Measurements from ENCODE around the gene SFMBT2.
"Not testable (repeated sequence)": the region's sequence is repeated elsewhere in the genome, so short reads cannot be mapped to it uniquely, and the experiment has no call there.

Gene SFMBT2

DNA sequence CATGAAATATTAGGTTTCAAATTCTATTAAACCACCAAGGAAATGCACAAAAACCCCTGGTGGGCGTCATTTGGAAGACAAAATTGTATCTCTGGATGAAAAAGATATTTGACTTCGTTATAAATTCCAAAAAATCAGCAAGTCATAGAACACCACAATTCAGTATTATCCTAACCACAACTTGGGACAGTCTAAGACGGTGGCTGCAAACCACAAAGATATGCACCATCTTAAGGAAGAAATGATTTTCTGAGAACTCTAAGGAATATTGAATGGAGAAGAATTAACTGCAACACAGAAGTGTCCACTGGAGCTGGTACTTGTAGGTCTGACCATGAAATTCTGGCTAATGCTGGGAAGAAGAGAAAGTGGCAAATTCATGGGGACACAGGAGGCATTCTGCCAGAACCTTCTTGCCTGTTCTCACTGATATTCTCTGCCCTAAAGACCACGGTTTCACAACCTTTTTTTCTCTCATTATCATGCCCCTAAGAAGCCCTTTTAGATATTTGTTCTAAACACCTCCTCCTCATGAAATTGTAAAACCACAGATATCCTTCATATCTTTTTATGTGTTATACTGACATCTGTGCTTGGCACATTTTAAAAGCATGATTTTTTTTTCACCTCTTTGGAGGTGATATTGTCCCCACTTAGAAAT is 92.9 kb downstream of the SFMBT2 start:
- DNase-seq = no peak

DNA sequence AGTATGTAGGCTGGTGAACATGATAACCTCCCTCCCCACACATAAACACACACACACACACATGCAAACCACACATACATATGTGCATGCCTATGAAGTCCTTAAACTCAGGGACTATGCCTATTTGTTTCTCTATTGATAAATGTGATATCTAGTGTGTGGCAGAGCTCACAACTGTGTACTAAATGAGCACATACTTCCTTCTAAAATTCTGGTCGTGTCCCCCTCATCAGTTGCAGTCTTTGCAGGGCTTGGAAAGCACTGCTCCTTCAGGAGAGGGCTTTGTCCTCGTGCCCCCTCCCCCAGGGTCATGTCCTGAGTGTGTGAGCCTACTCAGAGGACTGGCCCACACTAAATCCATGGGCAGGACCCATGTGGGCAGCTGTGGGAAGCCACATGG is 94.0 kb downstream of the SFMBT2 start:
- no peak for DNase-seq

DNA sequence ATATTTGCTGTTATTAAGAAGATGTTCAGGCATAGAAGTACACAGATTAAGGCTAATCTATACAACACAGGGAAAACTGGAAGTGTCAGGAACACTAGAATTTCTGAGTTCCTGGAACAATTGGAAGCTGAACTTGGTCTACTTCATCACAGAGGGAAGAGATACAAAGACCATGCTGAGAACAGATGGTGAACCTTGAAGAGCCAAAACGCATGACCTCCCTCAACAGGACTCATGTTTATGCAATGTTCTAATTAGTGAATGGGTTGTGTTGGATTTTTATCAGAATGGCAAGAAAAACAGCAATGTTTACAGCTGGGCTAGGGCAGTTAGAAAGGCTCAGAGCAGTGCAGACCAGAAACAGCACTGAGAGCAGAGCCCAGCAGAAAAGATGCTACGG is 94.9 kb downstream of the SFMBT2 start:
- DNase-seq = no peak

DNA sequence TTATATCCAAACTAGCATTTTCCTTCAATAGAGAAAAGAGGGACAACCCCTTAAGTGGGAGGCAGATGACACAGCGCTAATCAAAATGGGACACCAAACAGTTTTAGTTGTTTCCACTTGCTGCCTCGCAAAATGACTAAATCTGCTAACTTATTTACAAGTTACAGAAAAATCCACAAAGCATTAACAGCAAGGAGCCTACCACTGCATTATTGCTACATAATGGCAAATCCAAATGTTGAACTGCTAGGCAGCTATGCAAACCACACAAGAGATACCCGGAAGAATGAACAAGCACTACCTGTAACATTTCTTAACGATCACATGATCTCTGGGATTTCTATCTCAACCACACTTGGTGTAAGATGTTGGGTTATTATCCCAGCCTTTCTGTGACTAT is 96.7 kb downstream of the SFMBT2 start:
- no peak for DNase-seq

DNA sequence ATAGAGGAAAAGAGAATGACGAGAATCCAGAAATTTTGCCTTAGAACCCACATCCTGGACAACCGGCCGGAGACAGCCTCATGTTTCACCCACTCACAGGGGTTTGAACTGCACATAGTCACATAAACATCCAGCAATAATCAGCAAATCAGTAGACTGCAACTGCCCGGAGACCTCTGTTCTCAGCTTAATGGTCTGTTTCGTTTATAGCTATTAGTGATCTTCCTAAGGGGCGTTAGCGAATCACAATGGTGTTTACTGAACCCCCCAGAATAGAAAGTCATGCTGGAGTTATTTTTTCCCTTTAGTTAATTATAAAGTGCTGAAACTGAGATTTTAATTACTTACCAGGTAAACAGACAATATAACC is 98.4 kb downstream of the SFMBT2 start:
- no peak for DNase-seq

DNA sequence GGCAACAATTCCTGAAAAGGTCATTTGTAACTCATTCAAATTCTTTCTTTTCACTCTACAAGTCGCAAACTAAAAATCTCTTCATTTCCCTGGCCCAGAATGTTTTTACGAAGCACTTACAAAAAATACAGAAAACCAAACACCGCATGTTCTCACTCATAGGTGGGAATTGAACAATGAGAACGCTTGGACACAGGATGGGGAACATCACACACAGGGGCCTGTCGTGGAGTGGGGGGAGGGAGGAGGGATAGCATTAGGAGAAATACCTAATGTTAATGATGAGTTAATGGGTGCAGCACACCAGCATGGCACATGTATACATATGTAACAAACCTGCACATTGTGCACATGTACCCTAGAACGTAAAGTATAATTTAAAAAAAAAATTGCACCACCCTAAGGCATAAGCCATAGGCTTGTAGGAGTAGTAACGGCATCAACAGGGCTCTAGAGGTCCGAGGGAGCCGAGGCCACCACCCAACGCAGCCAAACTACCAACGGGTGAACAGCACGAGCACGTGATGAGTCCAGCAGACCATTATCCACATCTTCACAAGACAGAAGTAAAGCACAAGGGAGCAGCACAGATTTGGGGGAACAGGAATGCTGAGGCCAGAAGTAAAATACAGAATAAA is 98.9 kb downstream of the SFMBT2 start:
- DNase-seq = not testable (repeated sequence)

DNA sequence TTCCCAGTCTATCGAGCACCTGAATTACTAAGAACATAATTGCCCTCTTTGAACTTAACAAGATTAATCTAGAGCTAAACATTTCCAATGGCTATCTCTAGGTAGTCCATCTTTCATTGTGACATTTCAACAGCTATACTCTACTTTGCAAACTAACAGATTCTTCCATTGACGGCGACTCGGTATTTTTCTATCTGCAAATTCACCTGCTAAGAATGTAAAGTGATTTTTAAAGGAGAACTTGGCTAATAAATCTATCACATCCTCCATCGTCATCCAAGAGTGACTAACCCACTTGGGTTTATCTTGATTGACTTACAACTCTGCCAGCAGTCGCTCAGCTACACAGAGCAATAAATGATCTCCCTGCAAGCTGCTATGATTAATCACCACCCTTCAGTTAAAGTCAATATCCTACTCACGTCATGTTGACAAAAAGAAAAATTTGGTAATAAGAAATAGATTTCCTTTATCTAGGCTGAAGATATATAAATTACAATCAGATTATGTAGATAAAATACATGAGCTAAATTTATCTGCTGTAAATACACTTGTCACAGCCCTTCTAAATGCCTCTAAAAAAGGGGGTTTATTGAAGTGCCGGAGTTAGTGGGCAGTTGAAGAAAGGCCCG is 99.5 kb downstream of the SFMBT2 start:
- no peak for DNase-seq

DNA sequence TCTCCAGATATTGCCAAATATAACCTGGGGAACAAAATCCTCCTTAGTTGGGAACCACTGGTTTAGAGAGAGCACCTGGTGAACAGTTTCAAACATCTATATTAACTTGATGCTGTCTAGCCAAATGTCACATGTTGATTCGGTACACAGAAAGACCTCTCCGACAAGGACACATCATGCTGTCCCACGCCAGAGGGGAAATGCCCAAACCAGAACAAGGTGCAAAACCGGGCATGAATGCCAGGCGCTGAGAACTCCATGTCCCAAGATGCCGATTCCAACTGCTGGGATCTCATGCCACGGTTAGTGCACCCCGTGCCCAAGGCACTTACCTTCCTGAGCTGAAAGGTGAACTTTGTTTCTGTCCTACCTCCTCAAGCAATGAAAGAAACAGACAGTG is 100.8 kb downstream of the SFMBT2 start:
- no peak for DNase-seq

DNA sequence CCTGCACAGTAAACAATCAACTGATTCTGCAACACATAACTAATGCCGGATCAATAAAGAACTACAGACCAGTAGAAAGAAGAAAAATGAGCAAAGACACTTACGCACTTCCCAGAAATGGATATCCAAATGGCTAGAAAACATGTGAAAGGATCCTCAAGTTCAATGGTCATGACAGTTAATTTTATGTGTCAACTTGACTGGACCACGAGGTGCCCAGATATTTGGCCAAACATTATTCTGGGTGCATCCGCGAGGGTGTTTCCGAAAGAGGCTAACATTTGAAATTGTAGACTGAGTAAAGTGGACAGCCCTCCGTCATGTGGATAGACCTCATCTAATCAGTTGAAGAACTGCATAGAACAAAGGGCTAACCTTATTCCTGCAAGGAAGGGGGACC is 102.0 kb downstream of the SFMBT2 start:
- DNase-seq = no peak

DNA sequence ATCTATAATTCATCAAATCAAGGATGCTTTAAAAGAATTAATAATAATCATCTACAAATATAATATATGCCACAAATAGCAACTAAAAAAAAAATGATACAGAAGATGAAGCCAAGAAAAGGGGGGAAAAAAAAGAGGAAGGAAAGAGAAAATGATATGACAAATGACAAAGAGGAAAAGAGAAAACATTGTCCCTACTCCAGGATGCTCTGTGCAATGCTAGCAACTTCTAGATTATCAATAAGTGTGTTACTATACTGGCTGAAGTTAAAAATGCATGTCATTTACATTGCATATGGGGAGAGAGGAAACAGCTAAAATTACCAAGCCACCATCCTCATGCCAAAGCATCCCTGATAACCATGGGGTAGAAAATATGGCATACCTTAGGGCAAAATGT is 104.2 kb downstream of the SFMBT2 start:
- no peak for DNase-seq

DNA sequence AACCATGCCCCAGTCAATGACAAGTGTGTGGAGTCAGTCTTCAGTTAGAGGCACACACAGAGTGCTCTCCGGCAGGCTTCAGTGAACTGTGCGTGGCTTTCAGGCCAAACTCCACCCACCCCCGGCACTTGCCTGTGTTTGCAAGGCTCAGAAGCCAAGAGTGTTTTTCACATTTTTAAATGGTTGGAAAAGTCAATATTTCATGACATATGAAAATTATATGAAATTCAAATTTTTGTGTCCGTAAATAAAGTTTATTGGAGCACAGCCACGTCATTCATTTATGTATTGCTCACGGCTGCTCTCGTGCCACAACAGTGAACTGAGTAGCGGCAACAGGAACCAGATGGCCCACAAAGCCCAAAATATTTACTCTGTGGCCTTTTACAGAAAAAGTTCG is 104.7 kb downstream of the SFMBT2 start:
- DNase-seq = no peak

DNA sequence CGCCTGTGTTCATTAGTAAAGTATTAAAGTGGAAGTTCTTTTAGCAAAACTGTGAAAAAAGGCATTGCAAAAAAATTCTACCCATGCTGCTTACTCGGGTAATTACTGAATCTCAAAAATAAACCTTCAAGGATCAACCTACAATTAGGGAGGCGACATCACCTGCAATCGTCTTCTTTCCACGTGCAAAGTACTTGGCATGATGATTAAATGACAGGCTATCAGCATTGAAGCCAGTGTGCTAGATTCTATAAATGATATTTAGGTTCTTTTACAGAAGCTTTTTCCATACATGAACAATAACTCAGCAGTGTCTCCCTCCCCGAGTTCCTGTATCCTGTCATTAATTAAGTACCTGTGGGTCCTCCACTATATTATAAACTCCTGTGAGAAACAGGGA is 105.8 kb downstream of the SFMBT2 start:
- no peak for DNase-seq

DNA sequence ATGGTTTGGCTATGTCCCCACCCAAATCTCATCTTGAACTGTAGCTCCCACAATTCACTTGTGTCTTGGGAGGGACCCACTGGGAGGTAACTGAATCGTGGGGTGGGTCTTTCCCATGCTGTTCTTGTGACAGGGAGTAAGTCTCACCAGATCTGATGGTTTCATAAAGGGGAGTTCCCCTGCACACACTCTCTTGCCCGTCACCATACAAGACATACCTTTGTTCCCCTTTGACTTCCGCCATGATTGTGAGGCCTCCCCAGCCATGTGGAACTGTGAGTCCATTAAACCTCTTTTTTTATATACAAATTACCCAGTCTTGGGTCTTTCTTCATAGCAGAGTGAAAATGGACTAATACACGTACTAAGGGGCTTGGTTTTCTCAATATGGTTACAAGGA is 106.7 kb downstream of the SFMBT2 start:
- no peak for DNase-seq

DNA sequence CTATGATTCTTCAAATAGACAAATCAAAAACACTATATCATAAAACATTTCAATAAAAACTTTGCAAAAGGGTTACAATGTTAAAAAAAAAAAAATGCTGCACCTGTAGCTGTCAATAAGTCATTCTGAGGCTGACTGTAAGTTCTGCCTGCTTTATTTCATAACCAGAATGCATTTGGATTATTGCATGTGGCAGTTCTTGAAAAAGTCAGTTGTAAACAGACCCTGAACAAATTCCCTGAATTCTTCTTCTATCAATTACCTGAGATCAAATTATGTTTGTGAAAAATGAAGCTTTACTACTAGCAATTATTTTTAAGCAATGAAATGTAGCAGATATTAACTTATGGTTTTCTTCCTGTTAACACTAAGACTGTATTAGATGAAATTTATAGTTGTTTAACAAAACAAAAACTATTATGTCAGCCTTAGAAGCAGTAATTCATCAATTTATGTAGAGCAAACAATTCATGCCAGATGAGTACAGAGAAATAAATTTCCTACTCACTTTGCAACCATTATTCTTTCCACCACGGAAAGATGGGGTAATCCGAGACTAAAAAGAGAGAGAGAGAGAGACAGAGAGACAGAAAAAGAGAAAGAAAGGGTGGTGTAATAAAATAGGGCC is 107.8 kb downstream of the SFMBT2 start:
- DNase-seq = no peak

DNA sequence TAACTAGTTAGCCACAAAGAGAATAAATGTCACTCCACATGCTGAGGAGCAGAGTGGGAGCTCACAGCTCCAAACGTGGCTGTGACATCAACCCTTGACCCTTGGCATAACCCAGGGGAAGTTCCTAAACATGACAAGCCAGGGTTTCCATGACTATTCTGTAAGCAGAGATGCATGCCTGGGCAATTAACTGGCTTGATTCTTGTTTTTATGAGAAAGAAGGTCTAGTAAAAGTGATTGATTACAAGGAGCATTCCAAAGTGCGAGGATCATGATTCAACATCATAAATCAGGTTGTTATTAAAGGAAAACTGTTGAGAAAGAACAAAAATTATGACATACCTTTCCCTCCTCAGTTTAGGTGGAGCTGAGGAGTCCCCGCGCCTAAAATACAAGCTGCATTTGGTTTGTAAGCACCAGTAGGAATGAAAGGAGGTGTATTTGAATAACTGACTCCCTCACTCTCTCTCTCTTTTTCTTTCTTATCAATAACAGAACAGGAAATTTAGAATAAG is 108.4 kb downstream of the SFMBT2 start:
- DNase-seq = no peak

DNA sequence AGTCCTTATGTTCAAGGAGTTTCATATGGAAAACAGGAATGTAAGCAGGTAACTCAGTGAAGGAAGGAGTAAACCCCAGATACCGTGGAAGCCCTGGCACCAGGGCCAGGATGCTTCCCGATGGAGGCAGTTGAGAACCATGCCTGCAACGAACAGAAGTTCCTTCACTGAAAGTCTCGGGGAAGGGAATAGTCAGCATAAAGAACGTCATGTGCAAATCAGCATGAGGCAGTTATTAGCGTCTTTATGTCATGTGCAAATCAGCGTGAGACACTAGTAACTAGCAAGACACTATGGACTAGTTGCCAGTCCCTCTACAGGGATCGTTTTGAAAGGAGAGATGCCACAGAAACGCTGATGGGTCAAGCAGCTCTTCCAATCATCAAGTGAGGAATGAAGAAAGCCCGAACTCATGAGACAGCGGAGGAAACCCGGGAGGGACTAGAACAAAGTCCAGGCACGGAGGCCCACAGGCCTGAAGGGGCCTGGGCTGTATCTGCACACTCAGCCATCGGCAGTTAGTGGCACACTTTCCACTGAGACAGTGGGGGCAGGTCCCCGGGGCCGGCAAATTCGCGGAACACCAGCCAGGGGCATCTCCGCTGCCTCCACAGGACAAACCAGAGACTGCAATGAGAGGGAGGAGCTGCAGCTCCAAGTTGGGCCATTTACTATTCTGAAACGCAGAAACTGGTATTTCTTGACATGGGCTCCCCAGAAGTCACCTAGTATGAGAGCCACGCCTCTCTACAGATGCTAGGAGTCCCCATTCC is 109.6 kb downstream of the SFMBT2 start:
- DNase-seq = no peak

DNA sequence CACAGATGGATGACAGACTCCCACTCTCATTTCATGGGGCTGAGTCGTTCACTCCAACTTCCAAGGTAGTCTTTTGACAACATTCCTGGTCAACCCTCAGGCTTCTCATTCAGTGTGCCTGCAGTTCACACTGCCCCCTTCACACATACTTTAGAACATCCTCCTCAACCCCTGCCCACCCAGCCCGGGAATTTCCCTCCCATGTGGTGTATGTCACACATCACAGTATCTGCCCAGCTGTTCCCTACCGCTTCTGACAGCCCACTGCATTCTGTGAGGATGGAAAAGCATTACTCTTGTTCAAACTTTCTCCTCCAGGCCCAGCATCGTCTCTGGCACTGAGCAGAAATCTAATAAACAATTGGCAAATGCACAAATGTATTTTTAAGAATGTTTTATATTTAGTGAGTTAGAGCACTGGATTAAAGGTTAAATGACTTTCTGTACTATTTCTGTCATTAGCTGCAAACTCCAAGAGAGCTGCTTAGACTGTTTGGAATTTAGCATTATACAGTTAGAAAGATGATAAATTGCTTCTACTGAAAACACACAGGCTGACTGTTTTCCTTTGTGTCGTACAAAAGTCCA is 110.4 kb downstream of the SFMBT2 start:
- no peak for DNase-seq

DNA sequence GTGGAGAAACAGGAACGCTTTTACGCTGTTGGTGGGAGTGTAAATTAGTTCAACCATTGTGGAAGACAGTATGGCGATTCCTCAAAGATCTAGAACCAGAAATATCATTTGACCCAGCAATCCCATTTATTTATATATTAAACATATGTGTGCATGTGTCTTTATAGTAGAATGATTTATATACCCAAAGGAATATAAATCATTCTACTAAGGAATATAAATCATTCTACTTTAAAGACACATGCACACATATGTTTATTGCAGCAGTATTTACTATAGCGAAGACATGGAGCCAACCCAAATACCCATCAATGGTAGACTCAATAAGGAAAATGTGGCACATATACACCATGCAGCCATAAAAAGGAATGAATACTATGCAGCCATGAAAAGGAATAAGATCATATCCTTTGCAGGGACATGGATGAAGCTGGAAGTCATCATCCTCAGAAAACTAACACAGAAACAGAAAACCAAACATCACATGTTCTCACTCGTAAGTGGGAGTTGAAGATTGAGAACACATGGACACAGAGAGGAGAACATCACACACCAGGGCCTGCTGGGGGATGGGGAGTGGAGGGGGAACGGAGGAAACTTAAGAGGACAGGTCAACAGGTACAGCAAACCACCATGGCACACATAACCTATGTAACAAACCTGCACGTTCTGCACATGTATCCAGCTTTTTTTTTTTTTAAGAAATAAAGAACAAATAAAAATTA is 111.1 kb downstream of the SFMBT2 start:
- not testable (repeated sequence) for DNase-seq

DNA sequence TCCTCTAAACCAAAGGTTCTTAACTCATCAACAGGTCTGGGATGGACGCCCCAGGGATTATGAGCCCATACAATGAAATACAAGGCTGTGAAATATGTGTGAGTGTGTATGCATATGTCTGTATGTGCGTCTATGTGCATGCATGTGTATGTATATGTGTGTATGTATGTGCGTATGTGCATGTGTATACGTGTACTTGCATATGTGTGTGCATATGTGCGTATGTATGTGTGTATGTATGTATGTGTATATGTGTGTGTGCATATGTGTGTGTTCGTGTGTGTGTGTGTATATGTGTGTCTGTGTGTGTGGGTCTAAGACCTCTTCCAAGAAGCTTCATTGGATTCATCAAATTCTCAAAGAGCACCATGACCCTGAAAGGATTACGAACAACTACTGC is 112.3 kb downstream of the SFMBT2 start:
- no peak for DNase-seq

DNA sequence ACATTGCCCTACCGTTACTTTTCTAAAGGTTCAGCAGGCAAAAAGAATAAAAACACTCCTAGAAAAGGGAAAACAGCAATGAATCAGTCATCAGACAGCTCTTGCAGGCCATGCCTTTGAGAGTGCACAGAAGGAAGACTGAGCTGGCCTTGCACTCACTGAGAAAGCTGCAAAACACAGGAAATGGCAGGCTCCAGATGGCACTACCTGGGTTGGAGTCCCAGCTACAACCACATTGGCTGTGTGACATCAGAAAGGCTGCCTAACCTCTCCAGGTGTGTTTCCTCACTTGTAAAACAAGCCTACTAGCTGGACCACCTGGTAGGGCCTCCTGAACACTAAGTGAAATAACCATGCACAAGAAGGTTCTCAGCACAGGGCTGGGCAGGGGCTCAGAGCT is 113.7 kb downstream of the SFMBT2 start:
- DNase-seq = no peak

DNA sequence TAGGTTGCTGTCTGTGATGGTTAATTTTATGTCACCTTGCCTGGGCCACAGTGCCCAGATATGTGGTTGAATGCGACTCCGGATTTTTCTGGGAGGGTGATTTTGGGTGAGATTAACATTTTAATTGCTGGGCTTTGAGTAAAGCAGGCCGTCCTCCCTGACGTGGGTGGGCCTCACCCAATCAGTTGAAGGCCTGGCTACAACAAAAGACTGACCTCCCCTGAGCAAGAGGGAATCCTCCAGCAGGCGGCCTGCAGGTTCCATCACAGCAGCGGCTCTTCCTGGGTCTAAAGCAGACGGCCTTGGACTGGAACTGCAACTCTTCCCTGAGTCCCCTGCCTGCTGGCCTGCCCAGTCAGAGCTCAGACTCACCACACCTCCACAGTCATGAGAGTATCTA is 114.2 kb downstream of the SFMBT2 start:
- no peak for DNase-seq

DNA sequence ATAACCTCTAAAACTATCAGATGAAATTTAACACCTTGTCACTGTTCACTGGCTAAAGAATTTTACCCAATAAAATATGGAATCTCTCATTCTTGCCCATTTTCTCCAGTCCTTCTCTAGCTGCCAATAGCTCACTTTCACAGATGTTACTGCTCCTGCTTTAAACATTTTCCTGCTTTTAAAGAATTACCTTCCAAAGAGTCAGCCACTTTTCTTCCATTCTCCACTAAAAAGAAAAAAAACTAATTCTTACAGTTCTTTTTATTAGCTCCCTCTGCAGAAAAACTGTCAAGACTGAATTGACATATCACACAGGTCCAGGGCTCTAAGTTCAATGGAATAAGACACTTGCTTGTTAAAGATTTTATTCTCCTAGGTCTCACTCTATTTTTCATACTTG is 114.8 kb downstream of the SFMBT2 start:
- DNase-seq = no peak
